Left kidney (tissue), 1 donor: ENCODE measurements around the gene ABHD12B. TPM values are rescaled to one million over a fixed set of nuclear protein-coding genes. Genes with fewer than 3 reads are reported as not detected.

Source experiments
- polyA plus RNA-seq: library from polyadenylated mRNA; unstranded; fragments of 120-200 nt; gene quantifications from one replicate; pipeline ENCODE4 v1.2.1, GENCODE V29; 2013; ENCODE audit not compliant: insufficient read length

Gene ABHD12B
- polyA plus RNA-seq, 1 donor = 0.47 TPM

Other genes with a start within 250 kb of the ABHD12B start
- 38.8 TPM for gene SAV1, start 203.7 kb upstream of the ABHD12B start, polyA plus RNA-seq
- gene NIN, start 40.9 kb upstream of the ABHD12B start, polyA plus RNA-seq = 43.1 TPM
- gene PYGL, start 72.4 kb downstream of the ABHD12B start, polyA plus RNA-seq = 20.7 TPM
- gene TRIM9, start 223.1 kb downstream of the ABHD12B start, polyA plus RNA-seq = 2.8 TPM